Activated CD8-positive, alpha-beta T cell treated with anti-CD3 and anti-CD28 coated beads for 36 hours (primary cell): Measurements from ENCODE around the gene PNP. TPM values are rescaled to one million over a fixed set of nuclear protein-coding genes. Genes with fewer than 3 reads are reported as not detected.
"Not testable (repeated sequence)": the region's sequence is repeated elsewhere in the genome, so short reads cannot be mapped to it uniquely, and the experiment has no call there.

ENCODE experiments used
- ATAC-seq: fragments of 200-7000 bp; cut with Tn5 transposase; one replicate; pipeline ENCODE4 v1.10.0; 2021; ENCODE audit warnings: mild to moderate bottlenecking, moderate library complexity
- CTCF ChIA-PET: fragments of 350-600 bp; sonication (Branson Sonifier 250); formaldehyde crosslinking; loops from one replicate; lab custom pipeline; 2021; ENCODE audit warnings: antibody characterized with exemption; lab: Charles Lee
- POLR2A ChIA-PET: fragments of 350-600 bp; sonication (Branson Sonifier 250); formaldehyde crosslinking; loops from one replicate; lab custom pipeline; 2021; ENCODE audit warnings: antibody characterized with exemption; lab: Charles Lee
- DNase-seq: peaks from one replicate; pipeline ENCODE4 v3.0.0-alpha.2; 2020
- H3K27ac Mint-ChIP-seq: one replicate; pipeline ENCODE4 v1.8.0; 2021; ENCODE audit warnings: mild to moderate bottlenecking, mixed read lengths
- H3K27me3 Mint-ChIP-seq: one replicate; pipeline ENCODE4 v1.8.0; 2021; ENCODE audit warnings: mixed read lengths
- H3K36me3 Mint-ChIP-seq: one replicate; pipeline ENCODE4 v1.8.0; 2021; ENCODE audit warnings: low read depth, mixed read lengths
- H3K4me1 Mint-ChIP-seq: one replicate; pipeline ENCODE4 v1.8.0; 2021; ENCODE audit warnings: low read depth, mixed read lengths
- H3K4me3 Mint-ChIP-seq: one replicate; pipeline ENCODE4 v1.8.0; 2021; ENCODE audit warnings: mild to moderate bottlenecking, moderate library complexity, mixed read lengths
- H3K9me3 Mint-ChIP-seq: one replicate; pipeline ENCODE4 v1.8.0; 2021; ENCODE audit warnings: mixed read lengths
- intact Hi-C: fragments of 100-400 bp; cut with micrococcal nuclease; formaldehyde crosslinking; loops from one replicate; pipeline ENCODE4 v1.10.0; 2022
- total RNA-seq, 2 experiments: library from RNA; stranded (reverse); gene quantifications; one replicate each; pipeline ENCODE4 v1.2.3, GENCODE V29; 2021
- TF ChIP-seq, protein P1 (sequence below): fragments of 200-600 bp; IDR thresholded peaks from one replicate; pipeline ENCODE4 v1.8.0; 2022; ENCODE audit warnings: antibody characterized with exemption, mild to moderate bottlenecking

The PNP gene
- total RNA-seq, 2 experiments from 2014 or later: 176 to 183 TPM

GRCh38 chr14:20446889-20447288 lies 22.3 kb upstream of the PNP start:
- no peak for DNase-seq
- ChIA-PET POLR2A (interaction anchor here (1.4 to 2.5 kb wide), 2 partner anchors 11 to 33 kb away, joined by 5 to 12 read pairs; partner anchors contain the start of genes KLHL33 and TEP1), CTCF (interaction anchor here (1.5 kb wide), 1 partner anchor 31 kb away, joined by 10 read pairs; no protein-coding TSS in a partner anchor)
- Mint-ChIP-seq H3K4me1 (peaks cover 7% of the 10 kb centered on the region), H3K9me3 (no peaks in the 10 kb centered on the region), H3K4me3 (no peak overlapping the region), H3K27me3 (no peaks in the 10 kb centered on the region), H3K36me3 (peaks cover 41% of the 10 kb centered on the region), H3K27ac (peak overlapping the region; percentile 43)
- no peak for ATAC-seq
- TF ChIP-seq, protein P1, sequence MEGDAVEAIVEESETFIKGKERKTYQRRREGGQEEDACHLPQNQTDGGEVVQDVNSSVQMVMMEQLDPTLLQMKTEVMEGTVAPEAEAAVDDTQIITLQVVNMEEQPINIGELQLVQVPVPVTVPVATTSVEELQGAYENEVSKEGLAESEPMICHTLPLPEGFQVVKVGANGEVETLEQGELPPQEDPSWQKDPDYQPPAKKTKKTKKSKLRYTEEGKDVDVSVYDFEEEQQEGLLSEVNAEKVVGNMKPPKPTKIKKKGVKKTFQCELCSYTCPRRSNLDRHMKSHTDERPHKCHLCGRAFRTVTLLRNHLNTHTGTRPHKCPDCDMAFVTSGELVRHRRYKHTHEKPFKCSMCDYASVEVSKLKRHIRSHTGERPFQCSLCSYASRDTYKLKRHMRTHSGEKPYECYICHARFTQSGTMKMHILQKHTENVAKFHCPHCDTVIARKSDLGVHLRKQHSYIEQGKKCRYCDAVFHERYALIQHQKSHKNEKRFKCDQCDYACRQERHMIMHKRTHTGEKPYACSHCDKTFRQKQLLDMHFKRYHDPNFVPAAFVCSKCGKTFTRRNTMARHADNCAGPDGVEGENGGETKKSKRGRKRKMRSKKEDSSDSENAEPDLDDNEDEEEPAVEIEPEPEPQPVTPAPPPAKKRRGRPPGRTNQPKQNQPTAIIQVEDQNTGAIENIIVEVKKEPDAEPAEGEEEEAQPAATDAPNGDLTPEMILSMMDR: no peak
- intact Hi-C loops: no loop called here

GRCh38 chr14:20452831-20453230 lies 16.4 kb upstream of the PNP start:
- peaks cover 12% of the 10 kb centered on the region for H3K4me1 Mint-ChIP-seq
- peaks cover 39% of the 10 kb centered on the region for H3K36me3 Mint-ChIP-seq
- H3K4me3 Mint-ChIP-seq: peak overlapping the region; percentile 49
- H3K27me3 Mint-ChIP-seq, ATAC-seq, DNase-seq, intact Hi-C loops, H3K9me3 Mint-ChIP-seq: not testable (repeated sequence)
- CTCF ChIA-PET: interaction anchor here (1.0 to 9.2 kb wide), 4 partner anchors 9 to 42 kb away, joined by 3 to 72 read pairs (median 3); partner anchors contain the start of genes PIP4P1 and TEP1
- POLR2A ChIA-PET: interaction anchor here (1.0 to 5.0 kb wide), 3 partner anchors 17 to 110 kb away, joined by 6 to 43 read pairs (median 21); partner anchors contain the start of genes PARP2 and TEP1
- peak overlapping the region; percentile 18 for H3K27ac Mint-ChIP-seq

GRCh38 chr14:20454516-20455354 lies 14.5 kb upstream of the PNP start, which contains the start of the genes APEX1 and OSGEP:
Gene APEX1, plus strand, starts transcription at chr14:20455226. Its CDS starts 420 bp downstream, at chr14:20455646.
Gene OSGEP, minus strand, starts transcription at chr14:20454812. Its CDS starts 129 bp downstream, at chr14:20454683.
- ChIA-PET POLR2A (interaction anchor here (0.5 to 5.0 kb wide), 27 partner anchors 9 to 647 kb away, joined by 3 to 43 read pairs (median 6); partner anchors contain the start of genes PARP2, PNP, TEP1 and TMEM253), CTCF (interaction anchor here (0.6 to 9.2 kb wide), 10 partner anchors 13 to 236 kb away, joined by 3 to 72 read pairs (median 4); partner anchors contain the start of genes CCNB1IP1, PARP2 and TEP1)
- Mint-ChIP-seq H3K27ac (no peak within 1 kb of the TSS), H3K36me3 (peaks cover 32% of the 10 kb centered on the region), H3K4me1 (peaks cover 19% of the 10 kb centered on the region), H3K4me3 (no peak within 1 kb of the TSS), H3K27me3 (no peaks in the 10 kb centered on the region), H3K9me3 (no peaks in the 10 kb centered on the region)
- DNase-seq (peak; percentile 99), ATAC-seq (peak; percentile 91)
- intact Hi-C loops: loop anchor here (2.0 to 5.0 kb wide), 2 partner anchors 42 to 158 kb away; partner anchors contain the start of gene TEP1
- TF ChIP-seq, protein P1: no peak

DNA sequence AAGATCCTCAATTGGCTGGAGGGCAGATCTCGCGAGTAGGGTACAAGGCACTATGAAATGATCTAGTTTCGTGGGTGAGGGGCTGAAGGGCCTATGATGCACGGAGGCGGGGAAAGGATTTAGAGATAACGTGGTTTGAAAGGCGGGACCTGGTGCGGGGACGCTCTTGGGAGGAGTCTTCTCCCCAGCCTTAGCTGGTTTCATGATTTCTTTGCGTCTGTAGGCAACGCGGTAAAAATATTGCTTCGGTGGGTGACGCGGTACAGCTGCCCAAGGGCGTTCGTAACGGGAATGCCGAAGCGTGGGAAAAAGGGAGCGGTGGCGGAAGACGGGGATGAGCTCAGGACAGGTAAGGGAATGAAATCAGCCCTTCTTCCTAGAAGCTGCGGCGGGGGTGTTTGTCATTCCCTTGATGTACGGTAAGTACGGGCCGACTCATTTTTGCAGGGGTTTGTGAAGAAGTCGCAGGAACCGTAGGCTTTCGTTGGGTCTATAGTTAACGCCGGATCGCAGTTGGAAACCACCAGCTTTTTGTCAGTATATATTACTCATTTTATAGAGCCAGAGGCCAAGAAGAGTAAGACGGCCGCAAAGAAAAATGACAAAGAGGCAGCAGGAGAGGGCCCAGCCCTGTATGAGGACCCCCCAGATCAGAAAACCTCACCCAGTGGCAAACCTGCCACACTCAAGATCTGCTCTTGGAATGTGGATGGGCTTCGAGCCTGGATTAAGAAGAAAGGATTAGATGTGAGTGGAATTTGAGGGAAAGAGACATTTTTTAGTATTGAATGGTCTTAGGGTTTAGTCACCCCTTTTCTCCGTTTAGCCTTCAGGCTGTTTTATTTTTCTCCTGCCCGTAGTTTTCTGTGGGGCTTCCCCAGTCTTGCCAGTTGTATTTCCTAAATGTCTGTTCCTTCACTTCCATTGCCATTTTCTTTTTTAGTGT lies 13.6 kb upstream of the PNP start:
- Mint-ChIP-seq H3K4me3 (no peak overlapping the region), H3K27me3 (no peaks in the 10 kb centered on the region), H3K4me1 (peaks cover 26% of the 10 kb centered on the region), H3K36me3 (peaks cover 35% of the 10 kb centered on the region), H3K9me3 (no peaks in the 10 kb centered on the region), H3K27ac (no peak overlapping the region)
- CTCF ChIA-PET: interaction anchor here (0.6 to 9.2 kb wide), 10 partner anchors 14 to 235 kb away, joined by 3 to 72 read pairs (median 4); partner anchors contain the start of genes CCNB1IP1, PARP2 and TEP1
- POLR2A ChIA-PET: interaction anchor here (0.5 to 5.0 kb wide), 30 partner anchors 8 to 646 kb away, joined by 3 to 43 read pairs (median 5); partner anchors contain the start of genes PARP2, PNP, TEP1 and TMEM253
- intact Hi-C loops: loop anchor here (2.0 to 5.0 kb wide), 2 partner anchors 43 to 157 kb away; partner anchors contain the start of gene TEP1
- DNase-seq (peak; percentile 48), ATAC-seq (peak; percentile 65)
- TF ChIP-seq, protein P1: no peak
